ENCODE measurements around the gene FAM53B.

- TF ChIP-seq, protein P1, sequence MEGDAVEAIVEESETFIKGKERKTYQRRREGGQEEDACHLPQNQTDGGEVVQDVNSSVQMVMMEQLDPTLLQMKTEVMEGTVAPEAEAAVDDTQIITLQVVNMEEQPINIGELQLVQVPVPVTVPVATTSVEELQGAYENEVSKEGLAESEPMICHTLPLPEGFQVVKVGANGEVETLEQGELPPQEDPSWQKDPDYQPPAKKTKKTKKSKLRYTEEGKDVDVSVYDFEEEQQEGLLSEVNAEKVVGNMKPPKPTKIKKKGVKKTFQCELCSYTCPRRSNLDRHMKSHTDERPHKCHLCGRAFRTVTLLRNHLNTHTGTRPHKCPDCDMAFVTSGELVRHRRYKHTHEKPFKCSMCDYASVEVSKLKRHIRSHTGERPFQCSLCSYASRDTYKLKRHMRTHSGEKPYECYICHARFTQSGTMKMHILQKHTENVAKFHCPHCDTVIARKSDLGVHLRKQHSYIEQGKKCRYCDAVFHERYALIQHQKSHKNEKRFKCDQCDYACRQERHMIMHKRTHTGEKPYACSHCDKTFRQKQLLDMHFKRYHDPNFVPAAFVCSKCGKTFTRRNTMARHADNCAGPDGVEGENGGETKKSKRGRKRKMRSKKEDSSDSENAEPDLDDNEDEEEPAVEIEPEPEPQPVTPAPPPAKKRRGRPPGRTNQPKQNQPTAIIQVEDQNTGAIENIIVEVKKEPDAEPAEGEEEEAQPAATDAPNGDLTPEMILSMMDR (conservative IDR thresholded peaks at IDR 0.05; ENCODE audit: low read depth, low read length): no peak
- TF ChIP-seq EZH2 (IDR thresholded peaks at IDR 0.05; ENCODE audit: borderline replicate concordance, low read depth, low read length, poor library complexity, severe bottlenecking): no peak
These were observed 42.1 kb downstream of the FAM53B start for GRCh38 chr10:124701881-124702656.

Data from A673 (cell line).